Measurements from ENCODE around the gene DNASE1L3. TPM values are rescaled to one million over a fixed set of nuclear protein-coding genes. Genes with fewer than 3 reads are reported as not detected.

Gene DNASE1L3
- total and polyA plus RNA-seq, 2 experiments from 2014 or later = not detected

DNA sequence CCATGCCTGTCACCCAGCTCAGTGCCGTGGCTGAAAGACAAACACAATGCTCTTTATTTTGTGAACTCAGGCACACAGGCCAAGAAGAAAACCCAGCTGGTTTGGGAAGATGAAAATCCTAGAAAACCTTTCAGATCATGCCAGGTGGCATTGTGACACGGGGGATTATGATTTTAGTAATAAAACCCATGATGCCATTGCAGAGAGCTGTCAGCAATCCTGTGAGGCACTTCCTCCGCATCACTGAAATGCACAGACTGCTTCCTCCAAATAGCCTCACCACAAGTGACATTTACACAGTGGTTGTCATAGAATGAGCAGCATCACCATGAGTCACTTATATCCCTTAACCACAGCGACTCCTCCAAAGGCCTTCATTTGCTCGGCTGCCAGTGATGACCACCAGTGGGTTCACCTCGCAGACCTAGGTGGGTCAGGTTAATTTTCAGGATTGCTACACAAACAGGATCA is 49.5 kb upstream of the DNASE1L3 start (continued):
- TF ChIP-seq, protein P1, sequence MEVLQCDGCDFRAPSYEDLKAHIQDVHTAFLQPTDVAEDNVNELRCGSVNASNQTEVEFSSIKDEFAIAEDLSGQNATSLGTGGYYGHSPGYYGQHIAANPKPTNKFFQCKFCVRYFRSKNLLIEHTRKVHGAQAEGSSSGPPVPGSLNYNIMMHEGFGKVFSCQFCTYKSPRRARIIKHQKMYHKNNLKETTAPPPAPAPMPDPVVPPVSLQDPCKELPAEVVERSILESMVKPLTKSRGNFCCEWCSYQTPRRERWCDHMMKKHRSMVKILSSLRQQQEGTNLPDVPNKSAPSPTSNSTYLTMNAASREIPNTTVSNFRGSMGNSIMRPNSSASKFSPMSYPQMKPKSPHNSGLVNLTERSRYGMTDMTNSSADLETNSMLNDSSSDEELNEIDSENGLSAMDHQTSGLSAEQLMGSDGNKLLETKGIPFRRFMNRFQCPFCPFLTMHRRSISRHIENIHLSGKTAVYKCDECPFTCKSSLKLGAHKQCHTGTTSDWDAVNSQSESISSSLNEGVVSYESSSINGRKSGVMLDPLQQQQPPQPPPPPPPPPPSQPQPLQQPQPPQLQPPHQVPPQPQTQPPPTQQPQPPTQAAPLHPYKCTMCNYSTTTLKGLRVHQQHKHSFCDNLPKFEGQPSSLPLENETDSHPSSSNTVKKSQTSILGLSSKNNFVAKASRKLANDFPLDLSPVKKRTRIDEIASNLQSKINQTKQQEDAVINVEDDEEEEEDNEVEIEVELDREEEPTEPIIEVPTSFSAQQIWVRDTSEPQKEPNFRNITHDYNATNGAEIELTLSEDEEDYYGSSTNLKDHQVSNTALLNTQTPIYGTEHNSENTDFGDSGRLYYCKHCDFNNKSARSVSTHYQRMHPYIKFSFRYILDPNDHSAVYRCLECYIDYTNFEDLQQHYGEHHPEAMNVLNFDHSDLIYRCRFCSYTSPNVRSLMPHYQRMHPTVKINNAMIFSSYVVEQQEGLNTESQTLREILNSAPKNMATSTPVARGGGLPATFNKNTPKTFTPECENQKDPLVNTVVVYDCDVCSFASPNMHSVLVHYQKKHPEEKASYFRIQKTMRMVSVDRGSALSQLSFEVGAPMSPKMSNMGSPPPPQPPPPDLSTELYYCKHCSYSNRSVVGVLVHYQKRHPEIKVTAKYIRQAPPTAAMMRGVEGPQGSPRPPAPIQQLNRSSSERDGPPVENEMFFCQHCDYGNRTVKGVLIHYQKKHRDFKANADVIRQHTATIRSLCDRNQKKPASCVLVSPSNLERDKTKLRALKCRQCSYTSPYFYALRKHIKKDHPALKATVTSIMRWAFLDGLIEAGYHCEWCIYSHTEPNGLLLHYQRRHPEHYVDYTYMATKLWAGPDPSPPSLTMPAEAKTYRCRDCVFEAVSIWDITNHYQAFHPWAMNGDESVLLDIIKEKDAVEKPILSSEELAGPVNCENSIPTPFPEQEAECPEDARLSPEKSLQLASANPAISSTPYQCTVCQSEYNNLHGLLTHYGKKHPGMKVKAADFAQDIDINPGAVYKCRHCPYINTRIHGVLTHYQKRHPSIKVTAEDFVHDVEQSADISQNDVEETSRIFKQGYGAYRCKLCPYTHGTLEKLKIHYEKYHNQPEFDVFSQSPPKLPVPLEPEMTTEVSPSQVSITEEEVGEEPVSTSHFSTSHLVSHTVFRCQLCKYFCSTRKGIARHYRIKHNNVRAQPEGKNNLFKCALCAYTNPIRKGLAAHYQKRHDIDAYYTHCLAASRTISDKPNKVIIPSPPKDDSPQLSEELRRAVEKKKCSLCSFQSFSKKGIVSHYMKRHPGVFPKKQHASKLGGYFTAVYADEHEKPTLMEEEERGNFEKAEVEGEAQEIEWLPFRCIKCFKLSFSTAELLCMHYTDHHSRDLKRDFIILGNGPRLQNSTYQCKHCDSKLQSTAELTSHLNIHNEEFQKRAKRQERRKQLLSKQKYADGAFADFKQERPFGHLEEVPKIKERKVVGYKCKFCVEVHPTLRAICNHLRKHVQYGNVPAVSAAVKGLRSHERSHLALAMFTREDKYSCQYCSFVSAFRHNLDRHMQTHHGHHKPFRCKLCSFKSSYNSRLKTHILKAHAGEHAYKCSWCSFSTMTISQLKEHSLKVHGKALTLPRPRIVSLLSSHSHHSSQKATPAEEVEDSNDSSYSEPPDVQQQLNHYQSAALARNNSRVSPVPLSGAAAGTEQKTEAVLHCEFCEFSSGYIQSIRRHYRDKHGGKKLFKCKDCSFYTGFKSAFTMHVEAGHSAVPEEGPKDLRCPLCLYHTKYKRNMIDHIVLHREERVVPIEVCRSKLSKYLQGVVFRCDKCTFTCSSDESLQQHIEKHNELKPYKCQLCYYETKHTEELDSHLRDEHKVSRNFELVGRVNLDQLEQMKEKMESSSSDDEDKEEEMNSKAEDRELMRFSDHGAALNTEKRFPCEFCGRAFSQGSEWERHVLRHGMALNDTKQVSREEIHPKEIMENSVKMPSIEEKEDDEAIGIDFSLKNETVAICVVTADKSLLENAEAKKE (CRISPR knock-in tag; IDR thresholded peaks at IDR 0.05) = no peak
- TF ChIP-seq, protein P2, sequence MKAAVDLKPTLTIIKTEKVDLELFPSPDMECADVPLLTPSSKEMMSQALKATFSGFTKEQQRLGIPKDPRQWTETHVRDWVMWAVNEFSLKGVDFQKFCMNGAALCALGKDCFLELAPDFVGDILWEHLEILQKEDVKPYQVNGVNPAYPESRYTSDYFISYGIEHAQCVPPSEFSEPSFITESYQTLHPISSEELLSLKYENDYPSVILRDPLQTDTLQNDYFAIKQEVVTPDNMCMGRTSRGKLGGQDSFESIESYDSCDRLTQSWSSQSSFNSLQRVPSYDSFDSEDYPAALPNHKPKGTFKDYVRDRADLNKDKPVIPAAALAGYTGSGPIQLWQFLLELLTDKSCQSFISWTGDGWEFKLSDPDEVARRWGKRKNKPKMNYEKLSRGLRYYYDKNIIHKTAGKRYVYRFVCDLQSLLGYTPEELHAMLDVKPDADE (IDR thresholded peaks at IDR 0.05) = no peak

DNA sequence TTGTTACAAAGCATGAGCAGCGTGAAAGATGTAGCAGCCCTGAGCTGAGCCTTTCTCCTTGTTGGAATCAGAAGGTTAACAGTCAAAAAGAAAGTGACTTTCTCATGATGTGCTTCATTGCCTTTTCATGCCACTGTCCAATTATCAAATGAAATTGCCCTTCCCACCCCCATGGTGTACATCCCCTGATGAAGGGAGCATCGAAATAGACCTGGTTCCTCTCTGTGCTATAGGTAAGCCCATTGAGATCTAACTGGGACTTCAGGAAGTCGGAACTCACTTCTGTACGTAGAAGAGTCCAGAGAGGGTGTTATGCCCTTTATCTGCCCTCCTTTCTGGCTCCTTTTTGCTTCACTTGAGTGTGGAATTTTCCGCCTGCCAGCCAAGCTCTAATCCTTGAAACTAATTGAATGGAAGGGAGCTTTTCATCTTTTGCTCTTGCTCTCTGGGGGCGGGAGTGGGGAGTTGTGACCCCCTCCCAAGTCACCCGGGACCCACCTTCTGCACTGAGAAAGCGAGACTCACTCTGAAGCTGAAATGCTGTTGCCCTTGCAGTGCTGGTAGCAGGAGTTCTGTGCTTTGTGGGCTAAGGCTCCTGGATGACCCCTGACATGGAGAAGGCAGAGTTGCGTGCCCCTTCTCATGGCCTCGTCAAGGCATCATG is 47.8 kb upstream of the DNASE1L3 start:
- Mint-ChIP-seq H3K36me3 (ENCODE audit: low read depth) (no peaks in the 10 kb centered on the region), H3K9me3 (no peaks in the 10 kb centered on the region), H3K4me1 (no peaks in the 10 kb centered on the region), H3K4me3 (no peak overlapping the region), H3K27me3 (ENCODE audit: insufficient read depth, low read depth, poor library complexity) (peaks cover 2% of the 10 kb centered on the region), H3K27ac (no peak overlapping the region)
- Histone ChIP-seq H3K36me3 (ENCODE audit: insufficient read depth) (no peaks in the 10 kb centered on the region), H3K27ac (ENCODE audit: low read depth) (no peak overlapping the region), H4K20me1 (replicated peaks; ENCODE audit: insufficient read depth) (no peaks in the 10 kb centered on the region), H3F3A (replicated peaks; ENCODE audit: low read depth) (no peaks in the 10 kb centered on the region), H3K9me2 (ENCODE audit: insufficient read depth) (no peaks in the 10 kb centered on the region), H3K79me2 (replicated peaks; ENCODE audit: insufficient read depth) (no peaks in the 10 kb centered on the region), H3K4me2 (no peak overlapping the region), H3K4me3 (no peak overlapping the region), H3K27me3 (ENCODE audit: insufficient read depth) (no peaks in the 10 kb centered on the region), H2AFZ (no peak overlapping the region), H3K4me1 (ENCODE audit: insufficient read depth) (no peaks in the 10 kb centered on the region)
- no peak for TF ChIP-seq STAT1 (IDR thresholded peaks at IDR 0.05; ENCODE audit: unreplicated experiment)
- TF ChIP-seq POLR2AphosphoS5 (IDR thresholded peaks at IDR 0.05; ENCODE audit: low read depth) = no peak
- TF ChIP-seq, protein P1 (CRISPR knock-in tag; IDR thresholded peaks at IDR 0.05) = no peak
- no peak for DNase-seq (ENCODE audit: low spot score)
- no peak for ATAC-seq

Measured in GM23338 (cell line).